Measurements from ENCODE around the gene PDGFB.

Gene PDGFB

DNA sequence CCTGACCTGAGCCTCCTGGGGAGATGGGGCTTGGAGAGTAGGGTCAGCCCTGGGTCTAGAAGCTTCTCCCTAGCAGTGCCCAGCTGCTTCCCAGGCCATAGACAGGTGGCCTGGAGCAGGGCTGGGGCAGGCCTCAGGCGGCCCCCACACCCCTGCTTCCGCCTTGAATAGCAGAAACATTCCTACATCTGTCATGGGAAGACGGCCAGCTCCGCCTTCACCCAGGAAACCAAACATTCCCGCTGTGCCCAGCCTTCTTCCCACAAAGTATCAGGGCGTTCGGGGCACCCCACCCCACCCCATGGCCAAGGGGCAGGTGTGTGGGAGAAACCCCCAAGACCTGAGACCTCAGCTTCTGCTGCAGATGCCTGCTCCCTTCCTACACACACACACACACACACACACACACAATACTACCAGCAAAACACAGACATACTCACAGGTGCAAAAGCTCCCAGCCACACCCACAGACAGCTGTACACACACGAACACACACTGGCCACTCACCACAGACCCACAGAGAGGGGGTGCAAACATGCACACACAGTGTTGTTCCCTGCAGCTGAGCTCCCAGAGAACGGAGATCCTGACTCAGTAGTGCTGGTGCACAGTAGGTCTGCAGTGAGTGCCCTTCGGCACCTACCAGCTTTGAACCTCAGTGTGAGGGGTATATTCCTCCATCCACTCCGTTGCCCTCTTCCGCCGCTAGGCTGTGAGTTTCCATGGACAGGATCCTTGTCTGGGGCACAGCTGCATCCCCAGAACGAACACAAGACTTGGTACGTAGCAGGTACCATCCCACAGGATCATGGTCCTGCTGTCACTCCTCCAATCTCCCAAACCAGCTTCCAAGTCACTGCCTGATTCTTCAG lies 37.4 kb downstream of the PDGFB start:
- H3K4me3 ChIP-seq (ENCODE audit: insufficient read depth, low read depth, low read length): no peak overlapping the region
- no peak overlapping the region for H3K27ac ChIP-seq (ENCODE audit: insufficient read depth, low read depth, low read length, poor library complexity, severe bottlenecking)
- no peaks in the 10 kb centered on the region for H3K36me3 ChIP-seq (ENCODE audit: control insufficient read depth, insufficient read depth, low read length)
- H3K4me1 ChIP-seq (ENCODE audit: control insufficient read depth, insufficient read depth, low read length): no peaks in the 10 kb centered on the region
- 76 to 79% methylated on average over 15 of the region's 15 CpGs for WGBS, 2 experiments
- no peaks in the 10 kb centered on the region for H3K9me3 ChIP-seq (ENCODE audit: control insufficient read depth, low read length)
- no peaks in the 10 kb centered on the region for H3K27me3 ChIP-seq (ENCODE audit: control insufficient read depth, insufficient read depth, low read length, poor library complexity, severe bottlenecking)

GRCh38 chr22:39206491-39206890 lies 38.3 kb downstream of the PDGFB start:
- WGBS, 2 experiments: 95 to 96% methylated on average over 7 of the region's 7 CpGs

GRCh38 chr22:39205344-39206021 lies 39.3 kb downstream of the PDGFB start:
- Histone ChIP-seq H3K4me3 (ENCODE audit: insufficient read depth, low read depth, low read length) (no peak overlapping the region), H3K9me3 (ENCODE audit: control insufficient read depth, low read length) (no peaks in the 10 kb centered on the region), H3K4me1 (ENCODE audit: control insufficient read depth, insufficient read depth, low read length) (no peaks in the 10 kb centered on the region), H3K27ac (ENCODE audit: insufficient read depth, low read depth, low read length, poor library complexity, severe bottlenecking) (no peak overlapping the region), H3K36me3 (ENCODE audit: control insufficient read depth, insufficient read depth, low read length) (no peaks in the 10 kb centered on the region), H3K27me3 (ENCODE audit: control insufficient read depth, insufficient read depth, low read length, poor library complexity, severe bottlenecking) (no peaks in the 10 kb centered on the region)
- 87 to 90% methylated on average over 7 to 8 of the region's 8 CpGs for WGBS, 2 experiments

More at GRCh38 chr22:39206491-39206890, 38.3 kb downstream of the PDGFB start:
- no peaks in the 10 kb centered on the region for H3K27me3 ChIP-seq (ENCODE audit: control insufficient read depth, insufficient read depth, low read length, poor library complexity, severe bottlenecking)
- H3K4me1 ChIP-seq (ENCODE audit: control insufficient read depth, insufficient read depth, low read length): no peaks in the 10 kb centered on the region
- no peak overlapping the region for H3K27ac ChIP-seq (ENCODE audit: insufficient read depth, low read depth, low read length, poor library complexity, severe bottlenecking)
- H3K9me3 ChIP-seq (ENCODE audit: control insufficient read depth, low read length): no peaks in the 10 kb centered on the region
- H3K36me3 ChIP-seq (ENCODE audit: control insufficient read depth, insufficient read depth, low read length): no peaks in the 10 kb centered on the region
- no peak overlapping the region for H3K4me3 ChIP-seq (ENCODE audit: insufficient read depth, low read depth, low read length)

DNA sequence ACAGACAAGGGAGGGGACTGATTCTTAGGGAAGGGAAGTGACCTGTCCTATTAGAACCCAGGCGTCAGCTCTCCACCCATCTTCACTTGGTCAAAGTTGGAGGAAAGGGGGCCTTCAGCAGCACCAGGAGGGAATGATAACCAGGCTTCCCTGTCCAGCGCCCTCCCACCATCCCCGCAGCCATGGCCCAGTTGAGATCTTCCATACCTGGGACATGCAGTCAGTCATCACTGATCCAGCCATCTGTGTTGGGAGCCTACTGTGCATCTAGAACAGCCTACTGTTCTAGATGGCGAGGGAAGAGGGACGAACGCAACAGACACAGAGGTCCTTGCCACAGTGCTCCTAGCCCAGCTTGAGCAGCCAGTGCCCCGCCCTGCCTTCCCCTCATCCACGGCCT lies 40.6 kb downstream of the PDGFB start:
- WGBS, 2 experiments: 94 to 95% methylated on average over 8 of the region's 8 CpGs
- H3K4me1 ChIP-seq (ENCODE audit: control insufficient read depth, insufficient read depth, low read length): no peaks in the 10 kb centered on the region
- H3K27me3 ChIP-seq (ENCODE audit: control insufficient read depth, insufficient read depth, low read length, poor library complexity, severe bottlenecking): no peaks in the 10 kb centered on the region
- no peak overlapping the region for H3K27ac ChIP-seq (ENCODE audit: insufficient read depth, low read depth, low read length, poor library complexity, severe bottlenecking)
- H3K9me3 ChIP-seq (ENCODE audit: control insufficient read depth, low read length): no peaks in the 10 kb centered on the region
- H3K4me3 ChIP-seq (ENCODE audit: insufficient read depth, low read depth, low read length): no peak overlapping the region
- no peaks in the 10 kb centered on the region for H3K36me3 ChIP-seq (ENCODE audit: control insufficient read depth, insufficient read depth, low read length)

GRCh38 chr22:39197578-39197977 lies 47.2 kb downstream of the PDGFB start:
- Histone ChIP-seq H3K27ac (ENCODE audit: insufficient read depth, low read depth, low read length, poor library complexity, severe bottlenecking) (no peak overlapping the region), H3K27me3 (ENCODE audit: control insufficient read depth, insufficient read depth, low read length, poor library complexity, severe bottlenecking) (no peaks in the 10 kb centered on the region), H3K9me3 (ENCODE audit: control insufficient read depth, low read length) (no peaks in the 10 kb centered on the region), H3K4me1 (ENCODE audit: control insufficient read depth, insufficient read depth, low read length) (no peaks in the 10 kb centered on the region), H3K36me3 (ENCODE audit: control insufficient read depth, insufficient read depth, low read length) (no peaks in the 10 kb centered on the region), H3K4me3 (ENCODE audit: insufficient read depth, low read depth, low read length) (no peak overlapping the region)
- 83 to 88% methylated on average over 4 of the region's 5 CpGs for WGBS, 2 experiments

DNA sequence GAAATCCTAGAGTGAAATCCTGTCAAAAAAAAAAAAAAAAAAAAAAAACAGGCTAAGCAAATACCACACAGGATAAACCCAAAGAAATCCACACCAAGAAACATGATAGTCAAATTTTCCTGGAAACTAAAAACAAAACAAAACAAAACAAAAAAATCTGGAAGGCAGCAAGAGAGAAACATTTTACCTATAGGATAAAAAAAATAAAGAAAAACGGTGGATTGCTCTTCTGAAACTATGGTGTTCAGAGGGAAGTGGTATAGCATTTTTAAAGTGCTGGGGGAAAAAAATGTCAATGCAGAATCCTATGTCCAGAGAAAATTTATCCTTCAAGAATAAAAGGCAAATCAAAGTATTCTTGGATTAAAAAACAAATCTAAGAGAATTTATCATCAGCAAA lies 50.7 kb downstream of the PDGFB start:
- H3K36me3 ChIP-seq (ENCODE audit: control insufficient read depth, insufficient read depth, low read length): no peaks in the 10 kb centered on the region
- no peak overlapping the region for H3K4me3 ChIP-seq (ENCODE audit: insufficient read depth, low read depth, low read length)
- H3K27me3 ChIP-seq (ENCODE audit: control insufficient read depth, insufficient read depth, low read length, poor library complexity, severe bottlenecking): no peaks in the 10 kb centered on the region
- 0% methylated on average over 1 of the region's 1 CpG for WGBS, 2 experiments
- H3K27ac ChIP-seq (ENCODE audit: insufficient read depth, low read depth, low read length, poor library complexity, severe bottlenecking): no peak overlapping the region
- no peaks in the 10 kb centered on the region for H3K9me3 ChIP-seq (ENCODE audit: control insufficient read depth, low read length)
- H3K4me1 ChIP-seq (ENCODE audit: control insufficient read depth, insufficient read depth, low read length): no peaks in the 10 kb centered on the region

DNA sequence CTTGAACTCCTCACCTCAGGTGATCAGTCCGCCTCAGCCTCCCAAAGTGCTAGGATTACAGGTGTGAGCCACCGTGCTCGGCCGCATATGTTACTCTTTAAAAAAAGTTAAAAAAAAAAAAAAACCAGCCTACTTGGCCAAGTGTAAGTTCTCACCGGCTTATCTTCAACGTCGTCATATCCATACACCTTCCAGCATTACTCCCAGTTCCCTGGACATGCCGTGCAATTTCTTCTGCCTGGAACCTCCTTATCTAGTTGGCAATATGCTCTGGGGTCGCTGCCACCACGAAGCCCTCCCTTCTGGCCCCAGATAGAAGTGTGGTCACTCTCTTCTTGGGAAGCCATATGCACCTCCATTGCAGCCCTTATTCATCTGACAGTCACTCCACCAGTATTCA lies 56.0 kb downstream of the PDGFB start:
- H3K27me3 ChIP-seq (ENCODE audit: control insufficient read depth, insufficient read depth, low read length, poor library complexity, severe bottlenecking): no peaks in the 10 kb centered on the region
- H3K36me3 ChIP-seq (ENCODE audit: control insufficient read depth, insufficient read depth, low read length): no peaks in the 10 kb centered on the region
- WGBS, 2 experiments: 88 to 92% methylated on average over 10 of the region's 10 CpGs
- H3K27ac ChIP-seq (ENCODE audit: insufficient read depth, low read depth, low read length, poor library complexity, severe bottlenecking): no peak overlapping the region
- no peaks in the 10 kb centered on the region for H3K9me3 ChIP-seq (ENCODE audit: control insufficient read depth, low read length)
- H3K4me3 ChIP-seq (ENCODE audit: insufficient read depth, low read depth, low read length): no peak overlapping the region
- no peaks in the 10 kb centered on the region for H3K4me1 ChIP-seq (ENCODE audit: control insufficient read depth, insufficient read depth, low read length)

- H3K9me3 ChIP-seq (ENCODE audit: control insufficient read depth, low read length): no peaks in the 10 kb centered on the region
- no peak overlapping the region for H3K4me3 ChIP-seq (ENCODE audit: insufficient read depth, low read depth, low read length)
- 78 to 82% methylated on average over 11 of the region's 11 CpGs for WGBS, 2 experiments
- no peaks in the 10 kb centered on the region for H3K27me3 ChIP-seq (ENCODE audit: control insufficient read depth, insufficient read depth, low read length, poor library complexity, severe bottlenecking)
- H3K4me1 ChIP-seq (ENCODE audit: control insufficient read depth, insufficient read depth, low read length): no peaks in the 10 kb centered on the region
- H3K27ac ChIP-seq (ENCODE audit: insufficient read depth, low read depth, low read length, poor library complexity, severe bottlenecking): no peak overlapping the region
- no peaks in the 10 kb centered on the region for H3K36me3 ChIP-seq (ENCODE audit: control insufficient read depth, insufficient read depth, low read length)
Observed at GRCh38 chr22:39185601-39186012, 59.2 kb downstream of the PDGFB start.

- Histone ChIP-seq H3K9me3 (ENCODE audit: control insufficient read depth, low read length) (no peaks in the 10 kb centered on the region), H3K27ac (ENCODE audit: insufficient read depth, low read depth, low read length, poor library complexity, severe bottlenecking) (peak overlapping the region; percentile 30), H3K4me3 (ENCODE audit: insufficient read depth, low read depth, low read length) (no peak overlapping the region), H3K36me3 (ENCODE audit: control insufficient read depth, insufficient read depth, low read length) (no peaks in the 10 kb centered on the region), H3K4me1 (ENCODE audit: control insufficient read depth, insufficient read depth, low read length) (peaks cover 3% of the 10 kb centered on the region), H3K27me3 (ENCODE audit: control insufficient read depth, insufficient read depth, low read length, poor library complexity, severe bottlenecking) (no peaks in the 10 kb centered on the region)
- 91 to 93% methylated on average over 23 of the region's 23 CpGs for WGBS, 2 experiments
Observed at GRCh38 chr22:39184586-39185577, 59.9 kb downstream of the PDGFB start.

Measured in ectodermal cell (in vitro differentiated cells).